ENCODE data around the gene SNX33. TPM values are rescaled to one million over a fixed set of nuclear protein-coding genes. Genes with fewer than 3 reads are reported as not detected.

SNX33 gene
- total RNA-seq, 2 experiments from 2014 or later: 3.0 to 3.2 TPM

DNA sequence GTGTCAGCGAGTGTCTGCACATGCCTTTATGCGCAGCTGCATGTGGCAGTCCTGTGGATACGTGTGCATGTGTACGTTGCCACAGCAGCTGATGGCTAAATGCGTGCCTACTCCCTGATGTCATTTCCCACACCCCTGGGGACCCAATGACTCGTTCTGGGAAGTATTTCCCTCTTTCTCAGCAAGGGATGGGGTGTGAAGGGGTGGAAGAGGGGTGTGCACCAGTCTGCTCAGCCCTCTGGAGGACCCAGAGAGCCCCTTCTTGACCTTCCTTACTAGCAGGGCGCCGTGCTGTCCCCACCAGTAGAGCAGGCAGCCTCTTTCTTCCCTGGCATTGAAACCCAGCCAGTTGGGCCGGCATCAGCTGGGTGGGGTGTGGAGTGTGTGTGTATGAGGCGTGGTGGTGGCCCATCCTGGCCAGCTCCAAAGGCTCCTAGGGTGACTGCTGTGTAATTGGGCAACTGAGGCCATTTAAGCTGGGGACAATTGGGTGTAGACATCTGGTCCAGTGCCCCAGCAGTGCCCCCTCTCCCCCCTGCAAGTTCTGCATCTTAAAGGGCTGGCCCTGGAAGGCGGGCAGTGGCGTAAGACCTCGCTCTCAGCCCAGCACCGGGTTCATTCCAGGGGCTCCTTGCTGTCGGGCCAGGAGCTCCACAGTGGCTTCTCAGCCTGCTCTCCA, 19.2 kb downstream of the SNX33 start:
- Mint-ChIP-seq H3K27ac (no peak overlapping the region), H3K4me1 (ENCODE audit: low read depth) (no peaks in the 10 kb centered on the region), H3K27me3 (no peaks in the 10 kb centered on the region), H3K4me3 (no peak overlapping the region), H3K36me3 (no peaks in the 10 kb centered on the region), H3K9me3 (no peaks in the 10 kb centered on the region)
- no peak for DNase-seq
- intact Hi-C loops (cut with micrococcal nuclease): no loop called here
- ChIA-PET CTCF (interaction anchor here (1.0 kb wide), 1 partner anchor 19 kb away, joined by 3 read pairs; no protein-coding TSS in a partner anchor), POLR2A (no interaction called here)

DNA sequence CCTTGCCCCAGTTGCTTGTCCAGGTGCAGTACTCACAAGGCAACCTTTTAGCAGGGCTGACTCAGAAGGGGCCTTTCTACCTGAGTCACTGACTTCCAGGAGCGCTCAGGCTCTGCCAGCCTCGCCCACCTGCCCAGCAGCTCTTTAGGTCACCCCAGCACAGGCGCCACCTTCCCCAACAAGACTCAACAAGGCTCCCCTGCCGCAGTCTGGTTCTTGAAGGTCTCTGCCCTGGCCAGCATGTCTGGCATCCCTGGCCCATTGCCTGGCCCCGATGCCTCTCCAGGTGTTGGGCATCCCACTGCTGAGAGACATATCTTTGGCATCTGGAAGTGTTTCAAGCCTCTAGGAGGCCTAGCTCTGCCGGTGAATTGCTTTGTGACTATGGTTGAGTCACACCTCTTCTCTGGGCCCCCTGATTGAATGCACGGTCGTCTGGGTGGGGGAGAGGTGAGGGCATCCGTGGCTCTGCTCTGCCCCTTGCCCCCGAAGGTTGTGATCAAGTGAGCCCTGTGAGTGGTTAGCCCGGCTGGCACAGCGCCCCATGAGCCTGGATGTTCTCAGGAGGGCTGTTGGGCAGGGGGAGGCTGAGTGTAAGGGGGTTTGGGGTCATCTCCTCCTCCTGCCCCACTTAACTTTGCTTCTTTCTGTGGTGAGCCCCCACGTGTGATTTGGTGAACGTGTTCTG, 21.6 kb downstream of the SNX33 start:
- Mint-ChIP-seq H3K4me1 (ENCODE audit: low read depth) (no peaks in the 10 kb centered on the region), H3K9me3 (no peaks in the 10 kb centered on the region), H3K36me3 (no peaks in the 10 kb centered on the region), H3K27me3 (no peaks in the 10 kb centered on the region), H3K27ac (no peak overlapping the region), H3K4me3 (no peak overlapping the region)
- ChIA-PET CTCF (no interaction called here), POLR2A (no interaction called here)
- peak; percentile 30 for DNase-seq
- intact Hi-C loops (cut with micrococcal nuclease): no loop called here

DNA sequence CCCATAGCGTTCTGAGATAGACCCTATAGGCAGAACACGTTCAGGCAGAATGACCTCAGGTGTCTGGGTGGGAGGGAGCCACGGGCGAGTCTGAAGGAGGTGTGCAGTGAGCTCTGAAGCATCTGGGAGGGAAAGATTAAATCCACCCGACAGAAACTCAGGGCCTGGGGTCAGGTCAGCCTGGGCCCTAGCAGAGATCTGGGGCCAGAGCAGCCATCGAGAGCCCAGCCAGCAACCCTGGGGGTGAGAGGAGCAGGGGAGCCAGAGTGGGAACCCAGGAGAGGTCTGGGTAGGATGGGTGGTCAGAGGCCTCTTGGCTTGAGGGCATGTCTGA, 22.1 kb downstream of the SNX33 start:
- H3K4me3 Mint-ChIP-seq: no peak overlapping the region
- H3K4me1 Mint-ChIP-seq (ENCODE audit: low read depth): no peaks in the 10 kb centered on the region
- POLR2A ChIA-PET: no interaction called here
- H3K9me3 Mint-ChIP-seq: no peaks in the 10 kb centered on the region
- CTCF ChIA-PET: no interaction called here
- intact Hi-C loops (cut with micrococcal nuclease): no loop called here
- H3K36me3 Mint-ChIP-seq: no peaks in the 10 kb centered on the region
- no peaks in the 10 kb centered on the region for H3K27me3 Mint-ChIP-seq
- DNase-seq: no peak
- H3K27ac Mint-ChIP-seq: no peak overlapping the region

DNA sequence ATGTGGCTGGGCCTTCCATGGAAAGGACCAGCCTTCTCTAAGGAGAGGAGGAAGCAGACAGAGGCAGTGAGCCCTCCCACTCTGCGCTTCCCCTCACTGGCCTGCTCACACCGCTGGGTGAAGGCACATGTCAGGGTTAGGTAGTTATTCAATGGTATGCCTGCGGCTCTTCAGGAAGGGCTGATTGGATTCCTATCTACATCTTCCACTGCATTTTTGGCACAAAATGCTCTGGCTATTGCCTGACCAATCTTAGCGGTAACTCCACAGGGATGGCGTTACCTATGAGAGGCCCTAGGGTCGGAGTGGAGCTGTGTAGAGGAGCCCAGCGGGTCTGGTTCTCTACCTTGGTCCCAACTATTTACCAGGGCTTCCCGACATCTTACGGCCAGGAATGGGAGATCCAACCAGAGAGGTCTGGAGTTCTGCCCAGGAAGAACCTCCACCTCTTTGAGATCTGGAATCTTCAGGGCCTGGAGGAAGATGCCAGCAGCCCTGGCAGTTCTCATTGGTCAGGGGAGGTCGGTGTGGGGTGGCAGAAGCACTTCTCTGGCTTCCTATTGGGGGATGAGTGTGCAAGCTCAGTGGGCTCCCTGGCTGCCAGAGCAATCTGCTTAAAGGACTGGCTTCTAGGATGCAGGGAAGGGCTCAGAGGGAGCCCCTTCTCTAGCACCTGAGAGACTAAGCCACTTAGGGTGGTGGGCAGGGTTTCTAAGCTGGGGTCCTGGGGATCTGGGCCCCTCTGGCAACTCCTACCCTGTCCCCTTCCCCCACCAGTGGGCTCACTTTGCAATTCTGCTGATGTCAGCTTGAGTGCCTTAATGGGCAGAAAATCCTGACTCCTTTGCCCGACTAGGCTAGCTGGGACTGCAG, 24.3 kb downstream of the SNX33 start:
- POLR2A ChIA-PET: no interaction called here
- no peaks in the 10 kb centered on the region for H3K27me3 Mint-ChIP-seq
- no peaks in the 10 kb centered on the region for H3K36me3 Mint-ChIP-seq
- CTCF ChIA-PET: interaction anchor here (0.6 to 1.0 kb wide), 2 partner anchors 24 to 356 kb away, joined by 3 read pairs; partner anchors contain the start of gene SNX33
- H3K9me3 Mint-ChIP-seq: no peaks in the 10 kb centered on the region
- no peak overlapping the region for H3K4me3 Mint-ChIP-seq
- H3K4me1 Mint-ChIP-seq (ENCODE audit: low read depth): no peaks in the 10 kb centered on the region
- no peak overlapping the region for H3K27ac Mint-ChIP-seq
- no peak for DNase-seq
- intact Hi-C loops (cut with micrococcal nuclease): no loop called here

DNA sequence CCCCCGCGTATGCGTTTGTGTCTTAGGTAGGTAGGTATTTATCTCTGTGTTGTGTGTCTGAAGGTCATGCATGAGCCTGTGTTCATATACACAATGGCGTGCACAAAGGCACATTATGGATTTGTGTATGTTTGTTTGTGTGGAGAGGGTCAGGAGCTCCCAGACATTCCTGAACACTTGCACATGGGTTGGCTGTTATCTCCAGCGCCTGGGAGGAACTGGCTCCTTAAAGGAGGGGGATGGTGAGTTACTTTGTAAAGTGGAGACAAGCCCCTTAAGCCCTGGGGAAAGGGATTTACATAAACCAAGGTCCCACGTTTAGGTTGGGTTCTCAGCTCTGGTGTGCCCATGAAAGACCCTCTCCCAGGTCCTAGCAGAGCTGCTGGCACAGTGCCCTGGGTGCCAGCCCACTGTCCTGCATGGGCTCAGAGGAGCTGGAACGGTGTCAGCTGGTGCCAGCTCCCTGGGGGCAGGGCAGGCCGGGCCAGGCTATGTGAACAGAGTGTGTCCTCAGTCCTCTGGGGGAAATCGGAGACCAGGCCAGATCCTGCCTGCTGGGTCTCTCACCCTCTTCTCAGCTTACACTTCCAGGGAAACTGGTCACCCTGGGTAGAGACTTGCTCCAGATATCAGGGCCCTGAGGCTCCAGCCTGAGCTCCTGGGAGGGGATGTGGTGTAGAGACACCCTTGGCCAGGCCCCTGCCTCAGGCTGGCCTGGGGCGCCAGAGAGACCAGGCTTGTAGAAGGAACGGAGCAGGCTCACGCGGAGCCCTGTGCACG, 25.1 kb downstream of the SNX33 start:
- H3K36me3 Mint-ChIP-seq: no peaks in the 10 kb centered on the region
- intact Hi-C loops (cut with micrococcal nuclease): no loop called here
- no peaks in the 10 kb centered on the region for H3K27me3 Mint-ChIP-seq
- ChIA-PET CTCF (interaction anchor here (1.0 kb wide), 1 partner anchor 25 kb away, joined by 3 read pairs; the partner anchor contains the start of gene SNX33), POLR2A (no interaction called here)
- no peak overlapping the region for H3K27ac Mint-ChIP-seq
- no peaks in the 10 kb centered on the region for H3K9me3 Mint-ChIP-seq
- no peak overlapping the region for H3K4me3 Mint-ChIP-seq
- no peaks in the 10 kb centered on the region for H3K4me1 Mint-ChIP-seq (ENCODE audit: low read depth)
- no peak for DNase-seq

DNA sequence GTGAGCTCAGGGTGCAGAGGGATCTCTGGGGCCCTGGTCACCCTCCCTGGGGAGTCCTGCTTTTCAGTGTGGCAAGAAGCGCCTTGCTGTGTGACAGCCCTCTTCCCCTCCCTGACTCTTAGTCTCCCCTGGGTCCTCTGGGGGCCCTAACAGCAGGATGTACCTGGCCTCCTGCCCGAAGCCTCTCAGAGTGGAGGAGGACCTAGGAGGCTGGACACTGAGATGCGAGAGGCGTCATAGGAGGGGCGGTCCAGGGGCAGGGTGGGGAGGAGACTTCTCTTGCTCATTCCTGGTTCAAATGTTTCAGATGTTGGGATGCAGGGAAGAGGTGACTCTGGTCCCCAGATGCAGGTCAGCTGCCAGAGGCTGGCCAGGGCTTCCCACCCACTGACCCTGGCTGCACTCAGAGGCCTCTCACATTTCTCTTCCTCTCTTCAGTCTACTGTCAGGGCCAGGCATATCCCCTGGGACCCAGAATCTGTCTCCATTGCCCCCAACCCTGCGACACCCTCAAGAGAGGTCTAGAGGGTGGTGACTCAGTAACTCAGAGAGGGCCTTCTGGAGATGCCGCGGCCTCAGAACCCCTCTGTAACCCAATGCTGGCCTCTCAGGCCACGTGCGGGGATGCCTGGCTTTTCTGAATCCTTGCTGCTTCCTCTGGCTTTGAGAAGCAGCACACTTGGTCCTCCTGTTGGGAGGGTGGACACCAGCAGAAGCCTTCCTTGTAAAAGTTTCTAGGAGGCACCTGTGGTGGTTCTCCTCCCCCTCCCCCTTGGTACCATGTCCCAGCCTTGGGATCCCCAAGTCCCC, 25.9 kb downstream of the SNX33 start:
- intact Hi-C loops (cut with micrococcal nuclease): no loop called here
- POLR2A ChIA-PET: no interaction called here
- Mint-ChIP-seq H3K4me1 (ENCODE audit: low read depth) (no peaks in the 10 kb centered on the region), H3K9me3 (no peaks in the 10 kb centered on the region), H3K4me3 (no peak overlapping the region), H3K27ac (no peak overlapping the region), H3K36me3 (no peaks in the 10 kb centered on the region), H3K27me3 (no peaks in the 10 kb centered on the region)
- no peak for DNase-seq
- CTCF ChIA-PET: interaction anchor here (1.0 kb wide), 1 partner anchor 26 kb away, joined by 3 read pairs; the partner anchor contains the start of gene SNX33

DNA sequence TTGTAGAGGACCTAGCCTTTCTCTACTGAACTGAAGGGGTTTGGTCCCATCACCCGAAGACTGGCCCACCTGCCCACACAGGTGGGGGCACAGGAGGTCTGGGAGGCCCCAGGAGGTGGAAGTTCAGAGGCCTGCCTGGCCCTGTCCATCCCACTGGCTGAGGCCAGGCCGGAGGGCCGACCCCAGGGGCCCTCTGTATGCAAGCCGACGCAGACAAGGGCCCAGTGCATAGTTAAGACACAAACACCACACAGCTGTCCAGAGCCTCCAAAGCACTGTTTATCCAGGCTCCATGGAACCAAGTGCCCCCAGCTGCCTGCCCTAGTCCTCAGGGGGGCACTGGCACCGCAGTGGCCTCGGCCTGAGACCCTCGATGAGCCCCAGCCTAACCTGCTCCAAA, 26.7 kb downstream of the SNX33 start:
- Mint-ChIP-seq H3K27ac (no peak overlapping the region), H3K36me3 (no peaks in the 10 kb centered on the region), H3K4me1 (ENCODE audit: low read depth) (no peaks in the 10 kb centered on the region), H3K9me3 (no peaks in the 10 kb centered on the region), H3K27me3 (no peaks in the 10 kb centered on the region), H3K4me3 (no peak overlapping the region)
- DNase-seq: no peak
- intact Hi-C loops (cut with micrococcal nuclease): no loop called here
- ChIA-PET POLR2A (no interaction called here), CTCF (no interaction called here)

DNA sequence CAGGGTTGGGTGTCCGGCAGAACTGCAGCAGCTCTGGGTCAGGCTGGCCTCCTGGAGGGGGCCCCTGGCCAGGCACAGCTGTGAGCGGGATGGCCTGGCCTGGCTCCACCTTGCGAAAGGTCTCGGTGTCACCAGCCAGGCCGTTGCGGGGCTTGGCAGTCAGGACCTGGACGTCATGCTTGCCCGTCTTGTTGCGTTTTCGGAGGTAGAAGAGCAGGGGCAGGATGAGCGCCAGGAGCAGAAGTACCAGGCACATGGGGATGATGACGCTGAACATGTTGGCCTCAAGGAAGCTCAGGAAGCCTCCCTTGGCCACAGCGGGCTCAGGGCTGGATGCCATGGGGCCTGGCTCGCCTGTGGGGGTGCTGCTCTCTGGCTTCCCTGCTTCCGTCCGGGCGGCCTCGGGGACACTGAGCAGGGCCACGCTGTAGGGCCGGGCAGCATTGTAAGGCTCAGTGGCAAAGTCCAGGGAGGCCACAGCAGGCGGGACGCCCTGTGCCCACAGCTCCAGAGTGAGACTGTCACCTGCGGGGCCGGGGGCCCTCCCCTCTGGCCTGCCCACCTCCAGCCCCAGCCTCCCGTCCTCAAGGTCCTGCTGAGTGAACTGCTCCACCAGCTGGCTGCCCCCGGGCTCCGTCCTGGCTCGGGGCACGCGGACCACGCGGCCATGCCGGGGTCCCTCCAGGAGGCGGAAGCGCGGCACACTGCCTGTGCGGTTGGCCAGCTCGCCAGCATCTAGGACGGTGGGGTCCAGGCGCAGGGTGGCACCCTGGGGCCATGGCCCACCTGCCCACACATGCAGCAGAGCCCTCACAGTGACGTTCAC, 28.1 kb downstream of the SNX33 start:
- no peaks in the 10 kb centered on the region for H3K36me3 Mint-ChIP-seq
- CTCF ChIA-PET: interaction anchor here (1.1 to 1.5 kb wide), 2 partner anchors 8 to 37 kb away, joined by 3 to 4 read pairs; no protein-coding TSS in a partner anchor
- no peaks in the 10 kb centered on the region for H3K9me3 Mint-ChIP-seq
- no peak overlapping the region for H3K4me3 Mint-ChIP-seq
- no peaks in the 10 kb centered on the region for H3K27me3 Mint-ChIP-seq
- intact Hi-C loops (cut with micrococcal nuclease): no loop called here
- no peak overlapping the region for H3K27ac Mint-ChIP-seq
- POLR2A ChIA-PET: interaction anchor here (0.5 kb wide), 1 partner anchor 205 kb away, joined by 3 read pairs; no protein-coding TSS in a partner anchor
- H3K4me1 Mint-ChIP-seq (ENCODE audit: low read depth): no peaks in the 10 kb centered on the region
- DNase-seq: no peak

DNA sequence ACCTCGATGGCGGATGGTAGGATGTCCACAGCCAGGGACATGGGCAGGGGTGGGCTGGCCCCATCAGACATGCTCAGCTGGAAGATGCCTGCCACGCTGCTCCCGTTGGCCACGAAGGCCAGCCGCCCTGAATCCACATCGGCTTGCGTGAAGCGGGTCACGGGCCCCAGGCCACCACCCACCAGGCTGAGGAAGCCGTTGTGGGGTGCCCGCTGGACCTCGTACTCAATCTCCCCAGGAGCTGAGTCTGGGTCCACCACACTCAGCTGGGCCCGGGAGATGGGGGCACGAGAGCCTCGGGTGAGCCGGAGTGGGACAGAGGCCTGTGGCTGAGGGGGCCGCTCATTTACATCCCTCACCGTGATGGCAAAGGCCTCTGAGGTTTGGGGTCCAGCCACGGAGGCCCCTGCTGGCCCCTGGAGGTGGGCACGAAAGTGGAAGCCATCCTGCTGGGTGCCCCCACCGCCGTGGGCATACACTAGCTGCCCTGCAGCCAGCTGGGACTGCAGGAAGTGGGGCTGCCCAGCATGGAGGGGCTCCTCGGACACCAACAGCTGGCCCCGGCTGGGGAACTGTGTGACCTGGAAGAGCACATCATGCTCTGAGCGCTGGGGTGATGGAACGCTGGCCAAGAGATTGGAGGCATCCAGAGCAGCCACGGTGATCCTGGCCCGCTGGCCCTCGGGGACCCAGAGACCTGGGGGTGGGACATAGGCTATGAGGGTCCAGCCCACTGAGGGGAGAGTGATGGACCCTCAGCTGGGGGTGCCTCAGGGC, 29.2 kb downstream of the SNX33 start:
- DNase-seq: no peak
- Mint-ChIP-seq H3K27me3 (no peaks in the 10 kb centered on the region), H3K36me3 (no peaks in the 10 kb centered on the region), H3K4me1 (ENCODE audit: low read depth) (no peaks in the 10 kb centered on the region), H3K27ac (no peak overlapping the region), H3K4me3 (no peak overlapping the region), H3K9me3 (no peaks in the 10 kb centered on the region)
- intact Hi-C loops (cut with micrococcal nuclease): no loop called here
- ChIA-PET CTCF (no interaction called here), POLR2A (no interaction called here)
